ENCODE measurements around the gene COA5.

The COA5 gene

DNA sequence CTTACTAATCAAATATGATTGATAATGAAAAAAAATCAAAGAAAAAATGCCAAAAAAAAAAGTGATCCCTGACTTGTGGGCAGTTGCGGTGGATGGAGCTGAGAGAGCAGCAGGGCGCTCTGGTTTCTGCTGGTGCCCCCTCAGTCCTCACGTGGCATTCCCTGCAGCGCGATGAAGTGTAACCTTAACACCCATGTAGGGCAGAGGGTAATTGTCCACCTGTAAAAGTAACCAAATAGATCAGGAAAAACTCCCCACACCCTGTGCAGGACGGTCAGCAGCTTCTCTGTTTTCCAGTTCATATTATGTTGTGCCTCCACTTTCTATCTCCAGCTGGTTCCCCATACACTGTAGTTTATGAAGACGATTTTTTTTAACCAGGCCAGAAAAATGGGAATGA, 25.0 kb downstream of the COA5 start:
- TF ChIP-seq POLR2AphosphoS5 (IDR thresholded peaks at IDR 0.05; ENCODE audit: borderline replicate concordance, low read depth, low read length) (no peak), FOXP2 (optimal IDR thresholded peaks at IDR 0.05; ENCODE audit: control extremely low read depth, extremely low read length, insufficient read depth) (no peak), EZH2 (IDR thresholded peaks at IDR 0.05) (no peak)
- H3K9ac ChIP-seq (ENCODE audit: insufficient read length): no peak overlapping the region
- peaks cover 4% of the 10 kb centered on the region; the same call in 1 of the 2 replicates for H3K36me3 ChIP-seq (ENCODE audit: insufficient read depth, low read length)

GRCh38 chr2:98582523-98582922, 25.8 kb downstream of the COA5 start:
- Histone ChIP-seq H3K36me3 (ENCODE audit: insufficient read depth, low read length) (peaks cover 4% of the 10 kb centered on the region; the same call in 1 of the 2 replicates), H3K4me3 (no peak overlapping the region), H3K27ac (no peak overlapping the region), H3K9ac (ENCODE audit: insufficient read length) (no peak overlapping the region), H3K9me3 (ENCODE audit: low read depth, low read length) (no peaks in the 10 kb centered on the region)
- DNase-seq (ENCODE audit: low read depth, low spot score): no peak
- TF ChIP-seq EZH2 (IDR thresholded peaks at IDR 0.05): no peak
- TF ChIP-seq FOXP2 (optimal IDR thresholded peaks at IDR 0.05; ENCODE audit: control extremely low read depth, extremely low read length, insufficient read depth): no peak
- no peak for TF ChIP-seq POLR2AphosphoS5 (IDR thresholded peaks at IDR 0.05; ENCODE audit: borderline replicate concordance, low read depth, low read length)

More for the DNA sequence above, 25.0 kb downstream of the COA5 start:
- H3K27ac ChIP-seq: no peak overlapping the region
- H3K4me3 ChIP-seq: no peak overlapping the region
- no peaks in the 10 kb centered on the region for H3K9me3 ChIP-seq (ENCODE audit: low read depth, low read length)
- DNase-seq (ENCODE audit: low read depth, low spot score): no peak

DNA sequence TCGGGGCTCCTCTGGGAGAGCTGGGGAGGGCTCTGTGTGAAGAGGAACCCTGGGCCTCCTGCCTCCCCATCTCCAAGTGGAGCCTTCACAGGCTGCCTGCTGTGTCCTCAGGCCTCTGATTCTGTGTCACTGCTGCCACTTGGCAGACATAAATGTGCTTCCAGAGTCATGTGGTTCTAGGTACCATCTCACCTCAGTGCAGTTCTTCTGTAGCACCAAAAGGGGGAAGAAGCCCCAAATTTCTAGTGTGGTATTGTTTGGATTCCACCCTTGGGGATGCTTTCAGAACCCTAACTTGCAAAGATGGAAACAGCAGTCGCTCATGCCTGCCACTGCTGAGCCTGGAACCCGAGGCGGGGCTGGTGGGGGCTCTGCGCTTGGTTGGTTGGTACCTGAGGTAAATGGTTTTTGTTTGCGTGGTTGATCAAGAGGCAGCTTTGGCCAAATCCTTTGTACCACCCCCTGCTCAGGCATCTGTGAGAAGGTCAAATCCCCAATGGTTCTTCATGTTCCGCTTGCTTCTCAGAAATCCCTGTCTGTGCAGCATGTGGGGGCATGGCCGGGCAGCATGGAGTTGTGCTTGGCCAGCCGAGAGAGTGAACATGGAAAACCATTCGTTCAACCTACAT, 27.5 kb downstream of the COA5 start:
- no peak overlapping the region for H3K27ac ChIP-seq
- H3K9ac ChIP-seq (ENCODE audit: insufficient read length): no peak overlapping the region
- TF ChIP-seq POLR2AphosphoS5 (IDR thresholded peaks at IDR 0.05; ENCODE audit: borderline replicate concordance, low read depth, low read length) (no peak), EZH2 (IDR thresholded peaks at IDR 0.05) (no peak), FOXP2 (optimal IDR thresholded peaks at IDR 0.05; ENCODE audit: control extremely low read depth, extremely low read length, insufficient read depth) (no peak)
- H3K4me3 ChIP-seq: no peak overlapping the region
- H3K36me3 ChIP-seq (ENCODE audit: insufficient read depth, low read length): peaks cover 4% of the 10 kb centered on the region; the same call in 1 of the 2 replicates
- H3K9me3 ChIP-seq (ENCODE audit: low read depth, low read length): no peaks in the 10 kb centered on the region
- DNase-seq (ENCODE audit: low read depth, low spot score): no peak

DNA sequence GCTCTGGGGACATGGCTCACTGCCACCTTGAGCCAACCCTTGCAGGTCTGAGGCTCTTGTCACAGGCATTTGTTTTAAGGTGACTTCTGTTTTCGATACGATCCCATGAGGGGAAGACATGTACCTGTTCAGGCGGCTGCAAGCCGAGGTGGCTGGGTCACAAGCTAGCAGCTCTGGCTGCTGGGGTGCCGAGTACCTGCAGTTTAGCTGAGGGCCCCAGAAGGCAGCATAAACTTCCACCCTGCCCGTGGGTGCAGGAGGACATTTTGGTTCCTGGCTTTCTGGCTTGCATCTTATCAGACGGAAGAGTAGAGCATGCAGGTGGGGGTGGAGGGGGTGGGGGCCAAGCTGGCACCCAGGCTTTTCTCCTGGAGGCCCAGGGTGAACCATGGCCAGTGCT, 28.4 kb downstream of the COA5 start:
- Histone ChIP-seq H3K27ac (no peak overlapping the region), H3K36me3 (ENCODE audit: insufficient read depth, low read length) (peaks cover 4% of the 10 kb centered on the region; the same call in 1 of the 2 replicates)
- TF ChIP-seq FOXP2 (optimal IDR thresholded peaks at IDR 0.05; ENCODE audit: control extremely low read depth, extremely low read length, insufficient read depth) (no peak), POLR2AphosphoS5 (IDR thresholded peaks at IDR 0.05; ENCODE audit: borderline replicate concordance, low read depth, low read length) (no peak), EZH2 (IDR thresholded peaks at IDR 0.05) (no peak)

GRCh38 chr2:98578231-98578630, 30.1 kb downstream of the COA5 start:
- DNase-seq (ENCODE audit: low read depth, low spot score): no peak
- Histone ChIP-seq H3K9ac (ENCODE audit: insufficient read length) (no peak overlapping the region), H3K4me3 (no peak overlapping the region), H3K9me3 (ENCODE audit: low read depth, low read length) (no peaks in the 10 kb centered on the region), H3K27ac (no peak overlapping the region), H3K36me3 (ENCODE audit: insufficient read depth, low read length) (peaks cover 4% of the 10 kb centered on the region; the same call in 1 of the 2 replicates)
- TF ChIP-seq EZH2 (IDR thresholded peaks at IDR 0.05) (no peak), FOXP2 (optimal IDR thresholded peaks at IDR 0.05; ENCODE audit: control extremely low read depth, extremely low read length, insufficient read depth) (no peak), POLR2AphosphoS5 (IDR thresholded peaks at IDR 0.05; ENCODE audit: borderline replicate concordance, low read depth, low read length) (no peak)

More for the DNA sequence above, 28.4 kb downstream of the COA5 start:
- Histone ChIP-seq H3K9ac (ENCODE audit: insufficient read length) (no peak overlapping the region), H3K9me3 (ENCODE audit: low read depth, low read length) (no peaks in the 10 kb centered on the region), H3K4me3 (no peak overlapping the region)
- no peak for DNase-seq (ENCODE audit: low read depth, low spot score)

GRCh38 chr2:98577313-98577712, 31.0 kb downstream of the COA5 start:
- no peak overlapping the region for H3K9ac ChIP-seq (ENCODE audit: insufficient read length)
- H3K36me3 ChIP-seq (ENCODE audit: insufficient read depth, low read length): no peaks in the 10 kb centered on the region; the same call in 1 of the 2 replicates
- H3K4me3 ChIP-seq: no peak overlapping the region
- H3K9me3 ChIP-seq (ENCODE audit: low read depth, low read length): no peaks in the 10 kb centered on the region
- no peak overlapping the region for H3K27ac ChIP-seq
- no peak for DNase-seq (ENCODE audit: low read depth, low spot score)
- TF ChIP-seq FOXP2 (optimal IDR thresholded peaks at IDR 0.05; ENCODE audit: control extremely low read depth, extremely low read length, insufficient read depth): no peak
- no peak for TF ChIP-seq EZH2 (IDR thresholded peaks at IDR 0.05)
- no peak for TF ChIP-seq POLR2AphosphoS5 (IDR thresholded peaks at IDR 0.05; ENCODE audit: borderline replicate concordance, low read depth, low read length)

DNA sequence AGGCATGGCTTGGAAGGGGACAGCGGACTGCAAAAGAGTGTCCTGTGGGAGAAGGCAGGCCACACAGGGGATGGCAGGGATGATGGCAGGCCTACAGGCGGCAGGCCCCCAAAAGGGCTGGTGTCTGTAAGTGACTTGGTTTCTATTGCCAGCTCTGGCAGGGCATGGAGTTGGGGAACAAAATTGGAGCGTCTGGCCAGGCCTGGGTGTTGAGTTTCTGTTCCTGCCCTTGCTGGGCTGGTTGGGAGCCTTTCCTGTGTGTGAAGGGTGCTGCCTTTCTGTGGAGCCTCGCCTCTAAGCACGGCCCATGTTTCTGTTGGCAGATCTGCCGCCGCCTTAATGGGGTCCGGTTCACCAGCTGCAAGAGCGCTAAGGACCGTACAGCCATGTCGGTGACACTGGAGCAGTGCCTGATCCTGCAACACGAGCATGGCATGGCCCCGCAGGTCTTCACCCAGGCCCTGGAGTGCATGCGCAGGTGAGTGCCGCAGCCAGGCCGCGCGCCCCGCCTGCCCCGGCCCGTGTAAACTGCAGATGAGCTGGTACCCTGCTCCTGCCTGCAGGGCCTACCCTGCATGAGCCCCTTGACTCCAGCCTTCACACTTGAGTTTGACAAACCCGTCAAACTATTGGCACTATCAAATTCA, 31.5 kb downstream of the COA5 start:
- DNase-seq (ENCODE audit: low read depth, low spot score): no peak
- Histone ChIP-seq H3K27ac (no peak overlapping the region), H3K9me3 (ENCODE audit: low read depth, low read length) (no peaks in the 10 kb centered on the region), H3K9ac (ENCODE audit: insufficient read length) (no peak overlapping the region), H3K4me3 (no peak overlapping the region), H3K36me3 (ENCODE audit: insufficient read depth, low read length) (no peaks in the 10 kb centered on the region)
- TF ChIP-seq FOXP2 (optimal IDR thresholded peaks at IDR 0.05; ENCODE audit: control extremely low read depth, extremely low read length, insufficient read depth) (no peak), POLR2AphosphoS5 (IDR thresholded peaks at IDR 0.05; ENCODE audit: borderline replicate concordance, low read depth, low read length) (no peak), EZH2 (IDR thresholded peaks at IDR 0.05) (no peak)

- H3K4me3 ChIP-seq: no peak overlapping the region
- TF ChIP-seq EZH2 (IDR thresholded peaks at IDR 0.05): no peak
- TF ChIP-seq POLR2AphosphoS5 (IDR thresholded peaks at IDR 0.05; ENCODE audit: borderline replicate concordance, low read depth, low read length): no peak
- no peak for TF ChIP-seq FOXP2 (optimal IDR thresholded peaks at IDR 0.05; ENCODE audit: control extremely low read depth, extremely low read length, insufficient read depth)
- H3K27ac ChIP-seq: no peak overlapping the region
- H3K36me3 ChIP-seq (ENCODE audit: insufficient read depth, low read length): peaks cover 5% of the 10 kb centered on the region; the same call in 1 of the 2 replicates
- no peak overlapping the region for H3K9ac ChIP-seq (ENCODE audit: insufficient read length)
- no peaks in the 10 kb centered on the region for H3K9me3 ChIP-seq (ENCODE audit: low read depth, low read length)
- DNase-seq (ENCODE audit: low read depth, low spot score): no peak
These were observed 34.9 kb downstream of the COA5 start for GRCh38 chr2:98573426-98573825.
